ENCODE results near the gene MTREX. TPM values are rescaled to one million over a fixed set of nuclear protein-coding genes. Genes with fewer than 3 reads are reported as not detected.

MTREX gene
- total and polyA plus RNA-seq, 2 donors (not counting 1 experiment from before 2014, with no cell fraction given) = 7.9 to 94.0 TPM

GRCh38 chr5:55385846-55386245 is 78.1 kb downstream of the MTREX start:
- H3K9me3 ChIP-seq (ENCODE audit: control extremely low read depth in 1 of 3, control insufficient read depth in 2 of 3, insufficient read depth in 1 of 3, low read length in 2 of 3) = peaks cover 0 to 14% (median 10%) of the 10 kb centered on the region in 3 donors
- Mint-ChIP-seq H3K9me3 (ENCODE audit: insufficient read depth) (peaks cover 8% of the 10 kb centered on the region), H3K27ac (no peak overlapping the region), H3K4me1 (no peaks in the 10 kb centered on the region), H3K4me3 (no peak overlapping the region), H3K27me3 (no peaks in the 10 kb centered on the region)
- H3K4me3 ChIP-seq (ENCODE audit: control extremely low read depth in 1 of 5, extremely low read depth in 1 of 5, insufficient read depth in 1 of 5, low read depth in 2 of 5, low read length in 4 of 5) = no peak overlapping the region
- WGBS (ENCODE audit: insufficient coverage) = no CpG with 5 or more reads among the region's 3 CpGs
- H3K9ac ChIP-seq (ENCODE audit: low read length) = no peak overlapping the region
- ATAC-seq (ENCODE audit: low read depth) (no peak), DNase-seq (no peak)
- no peak overlapping the region for H2AFZ ChIP-seq (ENCODE audit: insufficient read depth, low read depth, low read length, poor library complexity, severe bottlenecking)
- H4K20me1 ChIP-seq (ENCODE audit: control insufficient read depth, insufficient read depth, low read length, poor library complexity, severe bottlenecking) = peaks cover 10% of the 10 kb centered on the region
- H3K27me3 ChIP-seq (replicated peaks in 1 of 4; ENCODE audit: control extremely low read depth in 1 of 4, control insufficient read depth in 3 of 4, insufficient read depth in 4 of 4, low read length in 3 of 4) = no peaks in the 10 kb centered on the region
- peaks cover 3% of the 10 kb centered on the region for H3K79me2 ChIP-seq (ENCODE audit: control insufficient read depth, insufficient read depth, low read length)
- CTCF ChIA-PET = no interaction called here
- no peak overlapping the region for H3K4me2 ChIP-seq (replicated peaks; ENCODE audit: low read depth, low read length, poor library complexity, severe bottlenecking)
- intact Hi-C loops (cut with micrococcal nuclease) = no loop called here
- no peaks in the 10 kb centered on the region for H3K4me1 ChIP-seq (ENCODE audit: control insufficient read depth in 2 of 2, insufficient read depth in 2 of 2, low read length in 2 of 2)
- POLR2A ChIA-PET = no interaction called here
- H3K27ac ChIP-seq (ENCODE audit: low read length in 2 of 2) = no peak overlapping the region
- TF ChIP-seq EZH2 (IDR thresholded peaks at IDR 0.05; ENCODE audit: borderline replicate concordance, insufficient read depth, low read depth, low read length, poor library complexity, severe bottlenecking) = no peak
- no peak for TF ChIP-seq CTCF (IDR thresholded peaks at IDR 0.05)
- H3K36me3 ChIP-seq (replicated peaks in 1 of 2; ENCODE audit: control extremely low read depth in 1 of 2, control insufficient read depth in 1 of 2, extremely low read depth in 1 of 2, insufficient read depth in 2 of 2, low read length in 1 of 2) = peaks cover 0 to 65% of the 10 kb centered on the region in 2 experiments

- no peak overlapping the region for H3K4me2 ChIP-seq (replicated peaks; ENCODE audit: low read depth, low read length, poor library complexity, severe bottlenecking)
- H3K4me3 ChIP-seq (ENCODE audit: control extremely low read depth in 1 of 5, extremely low read depth in 1 of 5, insufficient read depth in 1 of 5, low read depth in 2 of 5, low read length in 4 of 5) = no peak overlapping the region
- H3K27me3 ChIP-seq (replicated peaks in 1 of 4; ENCODE audit: control extremely low read depth in 1 of 4, control insufficient read depth in 3 of 4, insufficient read depth in 4 of 4, low read length in 3 of 4) = no peaks in the 10 kb centered on the region
- Mint-ChIP-seq H3K4me3 (no peak overlapping the region), H3K9me3 (ENCODE audit: insufficient read depth) (peaks cover 8% of the 10 kb centered on the region), H3K27me3 (no peaks in the 10 kb centered on the region), H3K4me1 (no peaks in the 10 kb centered on the region), H3K27ac (no peak overlapping the region)
- H3K36me3 ChIP-seq (replicated peaks in 1 of 2; ENCODE audit: control extremely low read depth in 1 of 2, control insufficient read depth in 1 of 2, extremely low read depth in 1 of 2, insufficient read depth in 2 of 2, low read length in 1 of 2) = peaks cover 2 to 68% of the 10 kb centered on the region in 2 experiments
- no peak overlapping the region for H3K9ac ChIP-seq (ENCODE audit: low read length)
- peaks cover 3% of the 10 kb centered on the region for H3K79me2 ChIP-seq (ENCODE audit: control insufficient read depth, insufficient read depth, low read length)
- peaks cover 0 to 14% (median 10%) of the 10 kb centered on the region in 3 donors for H3K9me3 ChIP-seq (ENCODE audit: control extremely low read depth in 1 of 3, control insufficient read depth in 2 of 3, insufficient read depth in 1 of 3, low read length in 2 of 3)
- no peak overlapping the region for H2AFZ ChIP-seq (ENCODE audit: insufficient read depth, low read depth, low read length, poor library complexity, severe bottlenecking)
- WGBS (ENCODE audit: insufficient coverage) = no CpG with 5 or more reads among the region's 1 CpG
- ChIA-PET POLR2A (no interaction called here), CTCF (no interaction called here)
- intact Hi-C loops (cut with micrococcal nuclease) = no loop called here
- peaks cover 10% of the 10 kb centered on the region for H4K20me1 ChIP-seq (ENCODE audit: control insufficient read depth, insufficient read depth, low read length, poor library complexity, severe bottlenecking)
- ATAC-seq (ENCODE audit: low read depth) = no peak
- no peaks in the 10 kb centered on the region for H3K4me1 ChIP-seq (ENCODE audit: control insufficient read depth in 2 of 2, insufficient read depth in 2 of 2, low read length in 2 of 2)
- TF ChIP-seq CTCF (IDR thresholded peaks at IDR 0.05) = no peak
- TF ChIP-seq EZH2 (IDR thresholded peaks at IDR 0.05; ENCODE audit: borderline replicate concordance, insufficient read depth, low read depth, low read length, poor library complexity, severe bottlenecking) = no peak
- no peak overlapping the region for H3K27ac ChIP-seq (ENCODE audit: low read length in 2 of 2)
- no peak for DNase-seq
These were observed 78.6 kb downstream of the MTREX start for GRCh38 chr5:55386356-55386755.

Data from B cell (primary cell).